BJ (cell line): Measurements from ENCODE around the gene RPS6KC1. TPM values are rescaled to one million over a fixed set of nuclear protein-coding genes. Genes with fewer than 3 reads are reported as not detected.

Source experiments
- CTCF ChIA-PET: fragments of 350-600 bp; formaldehyde crosslinking; extraction: SDS; loops from one replicate; lab custom pipeline; 2021; ENCODE audit warnings: antibody characterized with exemption, inconsistent platforms; lab: Yijun Ruan, JAX
- POLR2A ChIA-PET: fragments of 300-600 bp; sonication (Branson Sonifier 250); formaldehyde crosslinking; extraction: SDS; loops from one replicate; lab custom pipeline; 2021; ENCODE audit warnings: antibody characterized with exemption; lab: Charles Lee
- DNase-seq: peaks from one replicate; pipeline ENCODE4 v3.0.0-alpha.2; 2011; ENCODE audit warnings: low read depth
- H3K27me3 ChIP-seq: 2 replicates; pipeline ENCODE4 v1.6.0; 2011; ENCODE audit warnings: low read length; ENCODE audit not compliant: control insufficient read depth, insufficient read depth
- H3K36me3 ChIP-seq: 2 replicates; pipeline ENCODE4 v1.5.1; 2011; ENCODE audit warnings: low read length; ENCODE audit not compliant: control insufficient read depth, insufficient read depth
- H3K4me3 ChIP-seq: 2 replicates; pipeline ENCODE4 v1.5.1; 2011; ENCODE audit warnings: low read depth, mild to moderate bottlenecking, control low read depth, low read length
- polyA plus RNA-seq: library from polyadenylated mRNA; depleted of rRNA; stranded (reverse); fragments of >200 nt; gene quantifications from 2 replicates; pipeline ENCODE4 v1.2.3, GENCODE V29; 2011
- TF ChIP-seq, protein P1 (sequence below): IDR thresholded peaks from 2 replicates; pipeline ENCODE4 v1.5.1; 2011; ENCODE audit warnings: low read depth, mild to moderate bottlenecking, control low read depth, inconsistent platforms, low read length, moderate library complexity; ENCODE audit not compliant: insufficient read depth

Gene RPS6KC1
- polyA plus RNA-seq, 1 experiment = 6.7 TPM

GRCh38 chr1:213180833-213181232 lies 129.8 kb downstream of the RPS6KC1 start:
- Histone ChIP-seq H3K27me3 (no peaks in the 10 kb centered on the region), H3K4me3 (no peak overlapping the region), H3K36me3 (no peaks in the 10 kb centered on the region)
- TF ChIP-seq, protein P1, sequence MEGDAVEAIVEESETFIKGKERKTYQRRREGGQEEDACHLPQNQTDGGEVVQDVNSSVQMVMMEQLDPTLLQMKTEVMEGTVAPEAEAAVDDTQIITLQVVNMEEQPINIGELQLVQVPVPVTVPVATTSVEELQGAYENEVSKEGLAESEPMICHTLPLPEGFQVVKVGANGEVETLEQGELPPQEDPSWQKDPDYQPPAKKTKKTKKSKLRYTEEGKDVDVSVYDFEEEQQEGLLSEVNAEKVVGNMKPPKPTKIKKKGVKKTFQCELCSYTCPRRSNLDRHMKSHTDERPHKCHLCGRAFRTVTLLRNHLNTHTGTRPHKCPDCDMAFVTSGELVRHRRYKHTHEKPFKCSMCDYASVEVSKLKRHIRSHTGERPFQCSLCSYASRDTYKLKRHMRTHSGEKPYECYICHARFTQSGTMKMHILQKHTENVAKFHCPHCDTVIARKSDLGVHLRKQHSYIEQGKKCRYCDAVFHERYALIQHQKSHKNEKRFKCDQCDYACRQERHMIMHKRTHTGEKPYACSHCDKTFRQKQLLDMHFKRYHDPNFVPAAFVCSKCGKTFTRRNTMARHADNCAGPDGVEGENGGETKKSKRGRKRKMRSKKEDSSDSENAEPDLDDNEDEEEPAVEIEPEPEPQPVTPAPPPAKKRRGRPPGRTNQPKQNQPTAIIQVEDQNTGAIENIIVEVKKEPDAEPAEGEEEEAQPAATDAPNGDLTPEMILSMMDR = no peak
- no peak for DNase-seq
- POLR2A ChIA-PET = no interaction called here
- CTCF ChIA-PET = no interaction called here

DNA sequence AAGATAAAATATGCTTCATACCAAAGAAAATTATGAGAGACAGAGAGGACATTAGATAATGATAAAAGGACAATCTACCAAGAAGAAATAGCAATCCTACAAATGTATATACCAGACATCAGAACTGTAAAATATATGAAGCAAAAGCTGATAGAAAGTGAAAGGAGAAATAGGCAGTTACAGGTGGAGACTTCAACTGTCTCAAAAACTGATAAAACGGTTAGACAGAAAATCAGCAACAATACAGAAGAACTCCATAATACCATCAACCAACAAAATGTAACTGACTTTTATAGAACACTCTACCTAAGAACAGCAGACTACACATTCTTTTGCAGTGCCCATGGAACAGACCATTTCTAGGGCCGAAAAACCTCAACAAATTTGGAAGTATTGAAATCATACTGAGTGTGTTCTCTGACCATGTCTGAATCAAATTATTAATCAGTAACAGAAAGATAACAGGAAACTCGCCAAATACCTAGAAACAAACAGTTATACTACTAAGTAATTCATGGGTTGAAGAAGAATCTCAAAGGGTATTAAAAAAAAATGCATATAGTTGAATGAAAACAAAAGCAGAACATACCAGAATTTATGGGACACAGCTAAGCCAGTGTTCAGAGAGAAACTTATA lies 132.1 kb downstream of the RPS6KC1 start:
- TF ChIP-seq, protein P1 = no peak
- POLR2A ChIA-PET = no interaction called here
- CTCF ChIA-PET = no interaction called here
- no peak for DNase-seq
- H3K36me3 ChIP-seq = no peaks in the 10 kb centered on the region
- H3K27me3 ChIP-seq = no peaks in the 10 kb centered on the region
- H3K4me3 ChIP-seq = no peak overlapping the region

DNA sequence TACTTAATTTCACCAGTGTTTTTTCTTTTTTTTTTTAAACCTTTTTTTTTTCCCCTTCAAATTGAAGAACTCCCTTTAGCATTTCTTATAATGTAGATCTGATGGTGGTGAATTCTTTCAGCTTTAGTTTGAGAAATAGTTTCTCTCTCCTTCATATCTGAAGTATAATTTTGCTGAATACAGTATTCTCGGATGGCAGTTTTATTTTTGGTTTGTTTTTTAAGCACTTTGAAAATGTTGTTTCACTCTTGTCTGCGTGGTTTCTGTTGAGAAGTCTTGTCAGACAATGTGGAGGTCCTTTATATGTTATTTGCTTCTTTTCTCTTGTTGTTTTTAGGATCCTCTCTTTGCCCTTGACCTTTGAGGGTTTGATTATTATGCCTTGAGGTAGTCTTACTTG lies 135.1 kb downstream of the RPS6KC1 start:
- ChIA-PET CTCF (no interaction called here), POLR2A (no interaction called here)
- TF ChIP-seq, protein P1 = no peak
- no peaks in the 10 kb centered on the region for H3K27me3 ChIP-seq
- no peak overlapping the region for H3K4me3 ChIP-seq
- no peaks in the 10 kb centered on the region for H3K36me3 ChIP-seq
- DNase-seq = no peak

GRCh38 chr1:213192026-213192425 lies 141.0 kb downstream of the RPS6KC1 start:
- DNase-seq = no peak
- H3K4me3 ChIP-seq = no peak overlapping the region
- H3K36me3 ChIP-seq = no peaks in the 10 kb centered on the region
- H3K27me3 ChIP-seq = no peaks in the 10 kb centered on the region
- CTCF ChIA-PET = no interaction called here
- POLR2A ChIA-PET = no interaction called here
- TF ChIP-seq, protein P1 = no peak

GRCh38 chr1:213194383-213194782 lies 143.3 kb downstream of the RPS6KC1 start:
- Histone ChIP-seq H3K27me3 (no peaks in the 10 kb centered on the region), H3K4me3 (no peak overlapping the region), H3K36me3 (no peaks in the 10 kb centered on the region)
- ChIA-PET POLR2A (no interaction called here), CTCF (no interaction called here)
- no peak for DNase-seq
- TF ChIP-seq, protein P1 = no peak
